HFF-Myc (cell line): ENCODE results near the gene JMJD1C.

Experiments
- DNase-seq: peaks from one replicate; pipeline ENCODE4 v3.0.0-alpha.2; 2011; ENCODE audit warnings: low read depth; ENCODE audit errors: extremely low read depth
- H3K4me3 ChIP-seq: replicated peaks from 2 replicates; pipeline ENCODE4 v1.5.1; 2011; ENCODE audit warnings: low read depth, mild to moderate bottlenecking, control low read depth, low read length
- CTCF ChIP-seq: IDR thresholded peaks from 2 replicates; pipeline ENCODE4 v1.5.1; 2012; ENCODE audit warnings: mild to moderate bottlenecking, low read depth, low read length, control low read depth; ENCODE audit errors: missing control alignments

JMJD1C gene

GRCh38 chr10:63392224-63392623 is 73.6 kb downstream of the JMJD1C start:
- TF ChIP-seq CTCF = no peak
- no peak for DNase-seq
- no peak overlapping the region for H3K4me3 ChIP-seq

- no peak overlapping the region for H3K4me3 ChIP-seq
- no peak for TF ChIP-seq CTCF
- no peak for DNase-seq
These were observed 74.0 kb downstream of the JMJD1C start for GRCh38 chr10:63391812-63392211.

GRCh38 chr10:63390521-63390920 is 75.3 kb downstream of the JMJD1C start:
- no peak overlapping the region for H3K4me3 ChIP-seq
- no peak for DNase-seq
- TF ChIP-seq CTCF = no peak

GRCh38 chr10:63388421-63389031 is 77.3 kb downstream of the JMJD1C start:
- no peak for DNase-seq
- H3K4me3 ChIP-seq = no peak overlapping the region
- no peak for TF ChIP-seq CTCF

GRCh38 chr10:63385254-63385653 is 80.5 kb downstream of the JMJD1C start:
- TF ChIP-seq CTCF = no peak
- no peak for DNase-seq
- H3K4me3 ChIP-seq = no peak overlapping the region

GRCh38 chr10:63384675-63385074 is 81.1 kb downstream of the JMJD1C start:
- no peak overlapping the region for H3K4me3 ChIP-seq
- TF ChIP-seq CTCF = no peak
- DNase-seq = no peak

- DNase-seq = no peak
- H3K4me3 ChIP-seq = no peak overlapping the region
- no peak for TF ChIP-seq CTCF
These were observed 81.8 kb downstream of the JMJD1C start for GRCh38 chr10:63384001-63384400.
